IMR-90 (cell line): Measurements from ENCODE around the gene SLC34A2. TPM values are rescaled to one million over a fixed set of nuclear protein-coding genes. Genes with fewer than 3 reads are reported as not detected.

Experiments used
- ATAC-seq: fragments of 200-7000 bp; cut with Tn5 transposase; 2 replicates; pipeline ENCODE4 v1.9.1; 2020; ENCODE audit warnings: low read depth, mild to moderate bottlenecking, moderate library complexity
- BruUV-seq: library from RNA; stranded (reverse); fragments of 400-500 nt; replicated peaks from 2 replicates; lab custom pipeline; 2021; lab: Mats Ljungman, UMichigan
- CTCF ChIA-PET: fragments of 300-600 bp; formaldehyde crosslinking; extraction: SDS; loops from one replicate; lab custom pipeline; 2021; ENCODE audit warnings: antibody characterized with exemption; lab: Yijun Ruan, JAX
- POLR2A ChIA-PET: fragments of 300-600 bp; sonication (Branson Sonifier 250); formaldehyde crosslinking; loops from one replicate; lab custom pipeline; 2022; ENCODE audit warnings: antibody characterized with exemption; ENCODE audit not compliant: unreplicated experiment; lab: Charles Lee
- DNase-seq: peaks from one replicate; pipeline ENCODE4 v3.0.0; 2013
- H2AFZ ChIP-seq: replicated peaks from 2 replicates; pipeline ENCODE3; 2013; ENCODE audit warnings: low read length, mild to moderate bottlenecking; ENCODE audit not compliant: poor library complexity
- H2AK5ac ChIP-seq: 2 replicates; pipeline ENCODE4 v1.6.1; 2013; ENCODE audit warnings: low read depth, low read length, inconsistent platforms
- H2AK9ac ChIP-seq: replicated peaks from 2 replicates; pipeline ENCODE3; 2013; ENCODE audit warnings: mild to moderate bottlenecking, low read depth, low read length, moderate library complexity; ENCODE audit not compliant: poor library complexity
- H2BK120ac ChIP-seq: 2 replicates; pipeline ENCODE4 v1.6.1; 2013; ENCODE audit warnings: low read depth, low read length, inconsistent platforms
- H2BK15ac ChIP-seq: 3 replicates; pipeline ENCODE4 v1.6.1; 2013; ENCODE audit warnings: low read depth, low read length, inconsistent platforms
- H2BK20ac ChIP-seq: 2 replicates; pipeline ENCODE4 v1.6.1; 2013; ENCODE audit warnings: low read depth, mild to moderate bottlenecking, inconsistent platforms, low read length, moderate library complexity
- H2BK5ac ChIP-seq: 2 replicates; pipeline ENCODE4 v1.6.1; 2013; ENCODE audit warnings: mild to moderate bottlenecking, low read depth, low read length, inconsistent platforms; ENCODE audit not compliant: poor library complexity, severe bottlenecking
- H3K14ac ChIP-seq: replicated peaks from 2 replicates; pipeline ENCODE4 v1.6.1; 2013; ENCODE audit warnings: low read depth, low read length, inconsistent platforms
- H3K18ac ChIP-seq: 2 replicates; pipeline ENCODE4 v1.6.1; 2013; ENCODE audit warnings: low read depth, low read length, control low read depth
- H3K23ac ChIP-seq: 2 replicates; pipeline ENCODE4 v1.6.1; 2013; ENCODE audit warnings: low read depth, low read length, inconsistent platforms
- H3K27ac ChIP-seq: 2 replicates; pipeline ENCODE4 v1.5.1; 2013; ENCODE audit warnings: mild to moderate bottlenecking, control low read depth, low read length; ENCODE audit not compliant: insufficient read depth
- H3K27me3 ChIP-seq: 2 replicates; pipeline ENCODE4 v1.6.1; 2013; ENCODE audit warnings: low read length; ENCODE audit not compliant: control insufficient read depth, insufficient read depth
- H3K36me3 ChIP-seq: 2 replicates; pipeline ENCODE4 v1.6.1; 2013; ENCODE audit warnings: low read length, mixed read lengths; ENCODE audit not compliant: control insufficient read depth, insufficient read depth
- H3K4ac ChIP-seq: 2 replicates; pipeline ENCODE4 v1.6.1; 2013; ENCODE audit warnings: low read depth, low read length, inconsistent platforms
- H3K4me1 ChIP-seq: 2 replicates; pipeline ENCODE4 v1.6.1; 2013; ENCODE audit warnings: low read length, mixed read lengths; ENCODE audit not compliant: control insufficient read depth, insufficient read depth
- H3K4me2 ChIP-seq: 2 replicates; pipeline ENCODE4 v1.6.1; 2013; ENCODE audit warnings: low read depth, mild to moderate bottlenecking, control low read depth, low read length, moderate library complexity
- H3K4me3 ChIP-seq: 2 replicates; pipeline ENCODE4 v1.5.1; 2013; ENCODE audit warnings: low read depth, mild to moderate bottlenecking, control low read depth, low read length, moderate library complexity; ENCODE audit not compliant: insufficient read depth
- H3K56ac ChIP-seq: 2 replicates; pipeline ENCODE4 v1.6.1; 2013; ENCODE audit warnings: low read length, inconsistent platforms; ENCODE audit not compliant: insufficient read depth; ENCODE audit errors: extremely low read depth
- H3K79me1 ChIP-seq, 2 experiments: 2 replicates each; pipeline ENCODE4 v1.6.1; 2013; ENCODE audit warnings: low read length in 2 of 2, inconsistent platforms in 1 of 2, low read depth in 1 of 2
- H3K9ac ChIP-seq: 2 replicates; pipeline ENCODE4 v1.6.1; 2013; ENCODE audit warnings: low read depth, low read length, control low read depth
- H3K9me1 ChIP-seq: 2 replicates; pipeline ENCODE4 v1.6.1; 2013; ENCODE audit warnings: low read length, inconsistent platforms; ENCODE audit not compliant: insufficient read depth
- H3K9me3 ChIP-seq: 2 replicates; pipeline ENCODE4 v1.6.1; 2013; ENCODE audit warnings: low read length; ENCODE audit not compliant: control insufficient read depth, insufficient read depth
- H4K20me1 ChIP-seq: 2 replicates; pipeline ENCODE4 v1.6.1; 2013; ENCODE audit warnings: low read length, inconsistent platforms; ENCODE audit not compliant: insufficient read depth
- H4K5ac ChIP-seq: 2 replicates; pipeline ENCODE4 v1.6.1; 2013; ENCODE audit warnings: mild to moderate bottlenecking, low read depth, low read length, control low read depth
- H4K8ac ChIP-seq, 2 experiments: 2 replicates each; pipeline ENCODE4 v1.6.1; 2013; ENCODE audit warnings: low read depth in 2 of 2, low read length in 2 of 2, control low read depth in 1 of 2, inconsistent platforms in 1 of 2
- H4K91ac ChIP-seq: 2 replicates; pipeline ENCODE4 v1.6.1; 2013; ENCODE audit warnings: low read depth, low read length, inconsistent platforms; ENCODE audit not compliant: insufficient read depth
- BHLHE40 ChIP-seq: fragments of 150-350 bp; IDR thresholded peaks from 2 replicates; pipeline ENCODE4 v1.6.1; 2016; ENCODE audit warnings: mild to moderate bottlenecking, low read depth, low read length
- CEBPB ChIP-seq: IDR thresholded peaks from 2 replicates; pipeline ENCODE4 v1.6.1; 2012; ENCODE audit warnings: low read depth, low read length, improper control_type of control experiment
- CHD1 ChIP-seq: IDR thresholded peaks from 2 replicates; pipeline ENCODE4 v1.6.1; 2012; ENCODE audit warnings: low read depth, low read length, improper control_type of control experiment
- CTCF ChIP-seq: conservative IDR thresholded peaks from 2 replicates; pipeline ENCODE4 v1.5.1; 2012; ENCODE audit warnings: mild to moderate bottlenecking, low read depth, low read length, improper control_type of control experiment
- ELK1 ChIP-seq: fragments of 150-350 bp; IDR thresholded peaks from 2 replicates; pipeline ENCODE4 v1.6.1; 2016; ENCODE audit warnings: low read depth, mild to moderate bottlenecking, low read length, moderate library complexity, borderline replicate concordance
- MAFK ChIP-seq: IDR thresholded peaks from 2 replicates; pipeline ENCODE4 v1.6.1; 2012; ENCODE audit warnings: low read depth, low read length, improper control_type of control experiment
- MAZ ChIP-seq: IDR thresholded peaks from 2 replicates; pipeline ENCODE4 v1.6.1; 2012; ENCODE audit warnings: low read depth, mild to moderate bottlenecking, low read length, improper control_type of control experiment, moderate library complexity, borderline replicate concordance
- MXI1 ChIP-seq: IDR thresholded peaks from 2 replicates; pipeline ENCODE4 v1.6.1; 2012; ENCODE audit warnings: low read depth, mild to moderate bottlenecking, low read length, moderate library complexity, borderline replicate concordance
- POLR2A ChIP-seq: IDR thresholded peaks from 2 replicates; pipeline ENCODE4 v1.6.1; 2012; ENCODE audit warnings: mild to moderate bottlenecking, low read depth, low read length
- RCOR1 ChIP-seq: IDR thresholded peaks from 2 replicates; pipeline ENCODE4 v1.6.1; 2012; ENCODE audit warnings: mild to moderate bottlenecking, low read length, improper control_type of control experiment; ENCODE audit not compliant: insufficient replicate concordance
- SMC3 ChIP-seq: fragments of 150-350 bp; IDR thresholded peaks from 2 replicates; pipeline ENCODE4 v1.6.1; 2016; ENCODE audit warnings: low read depth, mild to moderate bottlenecking, antibody characterized with exemption, low read length, moderate library complexity
- USF2 ChIP-seq: fragments of 150-350 bp; IDR thresholded peaks from 2 replicates; pipeline ENCODE4 v1.6.1; 2017; ENCODE audit warnings: mild to moderate bottlenecking, antibody characterized with exemption, low read length, low read depth
- WGBS, 2 experiments: methylation state at CpG; one replicate each; pipeline versions ENCODE4 v1.1.5 to v1.1.7; 2013; ENCODE audit warnings: missing lambda C conversion rate in 2 of 2; ENCODE audit not compliant: insufficient read length in 1 of 2; ENCODE audit errors: extremely low coverage in 2 of 2; 5-methylcytosine and 5-hydroxymethylcytosine counted together
- dilution Hi-C: fragments of 300-500 bp; cut with HindIII; formaldehyde crosslinking; loops from one replicate; pipeline ENCODE4 v1.14.3; 2018; ENCODE audit warnings: low sequenced_read_pairs; ENCODE audit not compliant: unreplicated experiment
- in situ Hi-C: fragments of 300-500 bp; cut with MboI; formaldehyde crosslinking; loops from 3 replicates; pipeline ENCODE4 v1.14.3; 2019; ENCODE audit warnings: low sequenced_read_pairs, inconsistent platforms, mixed read lengths
- intact Hi-C: fragments of 100-400 bp; cut with micrococcal nuclease; formaldehyde crosslinking; loops from 2 replicates; pipeline ENCODE4 v1.10.0; 2022
- polyA plus RNA-seq, 3 experiments: library from polyadenylated mRNA; depleted of rRNA; stranded (reverse); fragments of >200 nt; gene quantifications; 2 replicates each; pipeline ENCODE4 v1.2.3, GENCODE V29; 2012; ENCODE audit warnings: low replicate concordance in 1 of 3
- total RNA-seq: library from RNA; depleted of rRNA; stranded (reverse); fragments of >200 nt; gene quantifications from 2 replicates; pipeline ENCODE4 v1.2.3, GENCODE V29; 2012

The SLC34A2 gene
- total and polyA plus RNA-seq, 2 of the 4 experiments (the other 2 are of a cell fraction) = not detected

GRCh38 chr4:25632135-25632534 is 23.5 kb upstream of the SLC34A2 start:
- Histone ChIP-seq H3K27ac (no peak overlapping the region), H2BK15ac (no peak overlapping the region), H2BK5ac (no peak overlapping the region), H3K14ac (no peak overlapping the region), H3K56ac (no peak overlapping the region), H3K4me3 (no peak overlapping the region), H3K9me3 (no peaks in the 10 kb centered on the region), H3K79me1 (no peaks in the 10 kb centered on the region), H4K8ac (no peak overlapping the region), H3K4me1 (no peaks in the 10 kb centered on the region), H3K4me2 (no peak overlapping the region), H4K5ac (no peak overlapping the region), H3K4ac (no peak overlapping the region), H3K9ac (no peak overlapping the region), H2BK120ac (no peak overlapping the region), H4K20me1 (no peaks in the 10 kb centered on the region), H3K27me3 (no peaks in the 10 kb centered on the region), H3K9me1 (no peaks in the 10 kb centered on the region), H2AK9ac (no peak overlapping the region), H2AK5ac (no peak overlapping the region), H2BK20ac (no peak overlapping the region), H3K18ac (no peak overlapping the region), H4K91ac (no peak overlapping the region), H3K23ac (no peak overlapping the region), H3K36me3 (no peaks in the 10 kb centered on the region), H2AFZ (no peak overlapping the region)
- intact Hi-C loops = no loop called here
- WGBS, 2 experiments = no CpG with 5 or more reads among the region's 4 CpGs
- ChIA-PET CTCF (no interaction called here), POLR2A (no interaction called here)
- ATAC-seq = no peak
- no peak for DNase-seq
- in situ Hi-C loops = no loop called here
- dilution Hi-C loops = no loop called here
- BruUV-seq = no TSS peak
- no peak for TF ChIP-seq ELK1
- TF ChIP-seq BHLHE40 = no peak
- TF ChIP-seq SMC3 = no peak
- TF ChIP-seq CTCF = no peak
- TF ChIP-seq CHD1 = no peak
- no peak for TF ChIP-seq MAFK
- no peak for TF ChIP-seq RCOR1
- TF ChIP-seq CEBPB = no peak
- no peak for TF ChIP-seq MAZ
- no peak for TF ChIP-seq USF2
- TF ChIP-seq MXI1 = no peak
- no peak for TF ChIP-seq POLR2A
